Kidney epithelial cell (primary cell): ENCODE results near the gene CD300A. TPM values are rescaled to one million over a fixed set of nuclear protein-coding genes. Genes with fewer than 3 reads are reported as not detected.

ENCODE experiments used
- DNase-seq: peaks from one replicate; pipeline ENCODE4 v3.0.0-alpha.2; 2010; ENCODE audit warnings: low read depth
- H3K27me3 ChIP-seq: 2 replicates; pipeline ENCODE4 v1.6.0; 2011; ENCODE audit warnings: low read length; ENCODE audit not compliant: control insufficient read depth, insufficient read depth
- H3K36me3 ChIP-seq: 2 replicates; pipeline ENCODE4 v1.5.1; 2011; ENCODE audit warnings: low read length; ENCODE audit not compliant: control insufficient read depth, insufficient read depth
- H3K4me3 ChIP-seq: 2 replicates; pipeline ENCODE4 v1.5.1; 2011; ENCODE audit warnings: low read depth, mild to moderate bottlenecking, control low read depth, low read length
- CTCF ChIP-seq: IDR thresholded peaks from 2 replicates; pipeline ENCODE4 v1.5.1; 2011; ENCODE audit warnings: mild to moderate bottlenecking, moderate library complexity, low read length, control low read depth, inconsistent platforms; ENCODE audit not compliant: insufficient read depth, poor library complexity, severe bottlenecking
- total RNA-seq: library from RNA; depleted of rRNA; stranded (reverse); fragments of >200 nt; gene quantifications from 2 replicates; pipeline ENCODE4 v1.2.3, GENCODE V29; 2015

Gene CD300A
- total RNA-seq, 1 donor from 2014 or later, result not detected

GRCh38 chr17:74455025-74455545 is 11.3 kb upstream of the CD300A start:
- H3K36me3 ChIP-seq, result no peaks in the 10 kb centered on the region
- H3K4me3 ChIP-seq, result no peak overlapping the region
- peaks cover 26% of the 10 kb centered on the region for H3K27me3 ChIP-seq
- no peak for TF ChIP-seq CTCF
- DNase-seq, result no peak

- no peak overlapping the region for H3K4me3 ChIP-seq
- no peak for DNase-seq
- TF ChIP-seq CTCF, result no peak
- no peaks in the 10 kb centered on the region for H3K36me3 ChIP-seq
- H3K27me3 ChIP-seq, result peaks cover 30% of the 10 kb centered on the region
Observed at GRCh38 chr17:74455821-74456220, 10.6 kb upstream of the CD300A start.

- no peak for DNase-seq
Observed at GRCh38 chr17:74457146-74457819, 9.2 kb upstream of the CD300A start.

GRCh38 chr17:74457820-74458166 is 8.6 kb upstream of the CD300A start:
- Histone ChIP-seq H3K27me3 (peaks cover 28% of the 10 kb centered on the region), H3K36me3 (no peaks in the 10 kb centered on the region), H3K4me3 (no peak overlapping the region)
- no peak for DNase-seq
- TF ChIP-seq CTCF, result no peak

More at GRCh38 chr17:74457146-74457819, 9.2 kb upstream of the CD300A start:
- H3K36me3 ChIP-seq, result no peaks in the 10 kb centered on the region
- peak; percentile 91 for TF ChIP-seq CTCF
- H3K27me3 ChIP-seq, result peaks cover 30% of the 10 kb centered on the region
- no peak overlapping the region for H3K4me3 ChIP-seq

GRCh38 chr17:74458835-74459234 is 7.6 kb upstream of the CD300A start:
- H3K4me3 ChIP-seq, result no peak overlapping the region
- H3K27me3 ChIP-seq, result peaks cover 20% of the 10 kb centered on the region
- no peak for DNase-seq
- H3K36me3 ChIP-seq, result no peaks in the 10 kb centered on the region
- TF ChIP-seq CTCF, result no peak

- DNase-seq, result no peak
- no peak for TF ChIP-seq CTCF
- Histone ChIP-seq H3K36me3 (no peaks in the 10 kb centered on the region), H3K4me3 (no peak overlapping the region), H3K27me3 (peaks cover 20% of the 10 kb centered on the region)
Observed at GRCh38 chr17:74459622-74460021, 6.8 kb upstream of the CD300A start.
